GM18873 (cell line): ENCODE results near the gene FNDC3A.

Experiments used
- ATAC-seq: cut with Tn5 transposase; IDR thresholded peaks from one replicate; pipeline ENCODE4 v1.9.1; 2021; ENCODE audit warnings: mild to moderate bottlenecking, moderate library complexity, moderate number of reproducible peaks; ENCODE audit not compliant: unreplicated experiment, low FRiP score

FNDC3A gene

GRCh38 chr13:49246850-49247642 lies 271.3 kb downstream of the FNDC3A start:
- ATAC-seq, result peak; percentile 29

- ATAC-seq, result peak; percentile 89
Observed at GRCh38 chr13:49247643-49248621, 272.2 kb downstream of the FNDC3A start, which contains the start of gene CDADC1. TSS of gene CDADC1 (plus strand) at chr13:49247925. CDS start at chr13:49248038, 113 bp downstream.

GRCh38 chr13:49248622-49249002 lies 272.9 kb downstream of the FNDC3A start:
- no peak for ATAC-seq

GRCh38 chr13:49251326-49251725 lies 275.6 kb downstream of the FNDC3A start:
- ATAC-seq, result no peak

- ATAC-seq, result no peak
Observed at GRCh38 chr13:49253310-49253709, 277.6 kb downstream of the FNDC3A start.

GRCh38 chr13:49254007-49254406 lies 278.3 kb downstream of the FNDC3A start:
- ATAC-seq, result no peak

GRCh38 chr13:49256841-49257240 lies 281.1 kb downstream of the FNDC3A start:
- ATAC-seq, result no peak

GRCh38 chr13:49258089-49258796 lies 282.5 kb downstream of the FNDC3A start:
- ATAC-seq, result no peak
